NB4 (cell line): ENCODE data around the gene EIF2AK2.

Experiments used
- DNase-seq: peaks from one replicate; pipeline ENCODE4 v3.0.0; 2010; ENCODE audit warnings: low read depth
- H3K4me3 ChIP-seq: one replicate; pipeline ENCODE4 v1.5.1; 2011; ENCODE audit warnings: mild to moderate bottlenecking, low read depth, low read length, moderate library complexity
- MYC ChIP-seq: IDR thresholded peaks from 2 replicates; pipeline ENCODE4 v1.6.1; 2011; ENCODE audit warnings: low read depth, low read length
- POLR2A ChIP-seq: IDR thresholded peaks from 2 replicates; pipeline ENCODE4 v1.6.1; 2011; ENCODE audit warnings: mild to moderate bottlenecking; ENCODE audit not compliant: insufficient read length; ENCODE audit errors: extremely low read depth
- TF ChIP-seq, protein P1 (sequence below): IDR thresholded peaks from 2 replicates; pipeline ENCODE4 v1.6.1; 2011; ENCODE audit warnings: low read depth, low read length
- TF ChIP-seq, protein P2 (sequence below): IDR thresholded peaks from one replicate; pipeline ENCODE4 v1.5.1; 2012; ENCODE audit warnings: low read depth, low read length

Gene EIF2AK2

GRCh38 chr2:37117566-37117965 is 39.2 kb downstream of the EIF2AK2 start:
- H3K4me3 ChIP-seq: no peak overlapping the region
- TF ChIP-seq POLR2A (no peak), MYC (no peak)
- TF ChIP-seq, protein P1, sequence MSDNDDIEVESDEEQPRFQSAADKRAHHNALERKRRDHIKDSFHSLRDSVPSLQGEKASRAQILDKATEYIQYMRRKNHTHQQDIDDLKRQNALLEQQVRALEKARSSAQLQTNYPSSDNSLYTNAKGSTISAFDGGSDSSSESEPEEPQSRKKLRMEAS: no peak
- TF ChIP-seq, protein P2, sequence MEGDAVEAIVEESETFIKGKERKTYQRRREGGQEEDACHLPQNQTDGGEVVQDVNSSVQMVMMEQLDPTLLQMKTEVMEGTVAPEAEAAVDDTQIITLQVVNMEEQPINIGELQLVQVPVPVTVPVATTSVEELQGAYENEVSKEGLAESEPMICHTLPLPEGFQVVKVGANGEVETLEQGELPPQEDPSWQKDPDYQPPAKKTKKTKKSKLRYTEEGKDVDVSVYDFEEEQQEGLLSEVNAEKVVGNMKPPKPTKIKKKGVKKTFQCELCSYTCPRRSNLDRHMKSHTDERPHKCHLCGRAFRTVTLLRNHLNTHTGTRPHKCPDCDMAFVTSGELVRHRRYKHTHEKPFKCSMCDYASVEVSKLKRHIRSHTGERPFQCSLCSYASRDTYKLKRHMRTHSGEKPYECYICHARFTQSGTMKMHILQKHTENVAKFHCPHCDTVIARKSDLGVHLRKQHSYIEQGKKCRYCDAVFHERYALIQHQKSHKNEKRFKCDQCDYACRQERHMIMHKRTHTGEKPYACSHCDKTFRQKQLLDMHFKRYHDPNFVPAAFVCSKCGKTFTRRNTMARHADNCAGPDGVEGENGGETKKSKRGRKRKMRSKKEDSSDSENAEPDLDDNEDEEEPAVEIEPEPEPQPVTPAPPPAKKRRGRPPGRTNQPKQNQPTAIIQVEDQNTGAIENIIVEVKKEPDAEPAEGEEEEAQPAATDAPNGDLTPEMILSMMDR: no peak
- DNase-seq: no peak

GRCh38 chr2:37111958-37112357 is 44.8 kb downstream of the EIF2AK2 start:
- DNase-seq: no peak
- TF ChIP-seq, protein P1: no peak
- TF ChIP-seq POLR2A: no peak
- TF ChIP-seq, protein P2: no peak
- TF ChIP-seq MYC: no peak
- no peak overlapping the region for H3K4me3 ChIP-seq

DNA sequence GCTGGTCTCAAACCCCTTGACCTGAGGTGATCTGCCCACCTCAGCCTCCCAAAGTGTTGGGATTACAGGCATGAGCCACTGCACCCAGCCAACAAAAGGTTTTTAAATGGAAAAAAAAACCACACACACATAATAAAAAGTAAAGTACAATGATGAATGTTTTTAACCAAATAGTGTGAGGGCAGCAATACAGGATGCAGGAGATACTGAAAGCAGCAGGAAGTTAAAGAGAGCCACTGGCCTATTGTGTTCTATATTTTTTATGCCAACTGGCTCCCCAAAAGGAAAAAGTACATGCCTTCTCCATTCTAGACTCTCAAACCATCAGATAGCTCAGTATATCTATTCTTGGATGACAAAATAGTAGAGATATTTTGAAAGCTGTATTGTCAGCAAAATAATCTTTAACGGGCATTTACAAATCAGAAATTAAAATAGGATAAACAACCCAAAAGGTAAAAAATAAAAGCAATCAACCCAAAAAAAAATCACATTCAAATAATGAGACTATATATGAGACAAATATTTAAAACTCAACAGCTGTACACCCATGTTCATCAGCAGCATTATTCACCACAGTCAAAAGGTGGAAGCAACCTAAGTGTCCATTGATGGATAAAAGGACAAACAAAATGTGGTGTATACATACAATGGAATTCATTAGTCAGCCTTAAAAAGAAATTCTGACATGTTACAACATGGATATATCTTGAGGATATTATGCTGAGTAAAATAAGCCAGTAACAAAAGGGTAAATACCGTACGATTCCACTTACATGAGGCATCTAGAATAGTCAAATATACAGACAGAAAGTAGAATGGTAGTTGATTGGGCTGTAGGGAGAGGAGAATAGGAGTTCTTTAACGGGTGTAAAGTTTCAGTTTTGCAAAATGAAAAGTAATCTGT is 46.2 kb downstream of the EIF2AK2 start:
- no peak for DNase-seq
- TF ChIP-seq, protein P2: no peak
- TF ChIP-seq, protein P1: no peak
- TF ChIP-seq POLR2A: no peak
- no peak for TF ChIP-seq MYC
- no peak overlapping the region for H3K4me3 ChIP-seq

- TF ChIP-seq, protein P2: no peak
- TF ChIP-seq POLR2A (no peak), MYC (no peak)
- TF ChIP-seq, protein P1: no peak
- no peak overlapping the region for H3K4me3 ChIP-seq
- no peak for DNase-seq
These were observed 47.3 kb downstream of the EIF2AK2 start for GRCh38 chr2:37109523-37109922.

GRCh38 chr2:37105150-37105549 is 51.6 kb downstream of the EIF2AK2 start:
- H3K4me3 ChIP-seq: no peak overlapping the region
- TF ChIP-seq, protein P2: no peak
- TF ChIP-seq, protein P1: no peak
- no peak for TF ChIP-seq POLR2A
- TF ChIP-seq MYC: no peak
- DNase-seq: no peak
